Activated CD4-positive, alpha-beta T cell treated with anti-CD3 and anti-CD28 coated beads, Interleukin-2, amount 50 U/mL, for 24 hours (primary cell): ENCODE measurements around the gene FAU.
A peak's percentile ranks its signal among the peaks of the same experiment; 100 is the strongest.

Experiments
- DNase-seq, 2 donors: peaks; one replicate each; pipeline ENCODE4 v3.0.0-alpha.2; 2020; ENCODE audit warnings: low read depth in 1 of 2, low spot score in 1 of 2

FAU gene

GRCh38 chr11:65136515-65137096 lies 14.7 kb upstream of the FAU start:
- DNase-seq: no peak

GRCh38 chr11:65135633-65136145 lies 13.8 kb upstream of the FAU start:
- no peak for DNase-seq

- DNase-seq: peak in 1 of 2 donors; percentile 85
Observed at GRCh38 chr11:65134952-65135632, 13.2 kb upstream of the FAU start.

- DNase-seq: peak; percentile 90
Observed at GRCh38 chr11:65134240-65134951, 12.5 kb upstream of the FAU start, which contains the start of gene SYVN1. SYVN1 (minus strand) TSS chr11:65134519; CDS start chr11:65133601, 918 bp downstream.

- DNase-seq: no peak
Observed at GRCh38 chr11:65133724-65134123, 11.8 kb upstream of the FAU start.

- DNase-seq: no peak
Observed at GRCh38 chr11:65132988-65133700, 11.2 kb upstream of the FAU start.

GRCh38 chr11:65132238-65132987 lies 10.5 kb upstream of the FAU start:
- DNase-seq: no peak

- no peak for DNase-seq
Observed at GRCh38 chr11:65131895-65132237, 9.9 kb upstream of the FAU start.

- DNase-seq: no peak
Observed at GRCh38 chr11:65131417-65131776, 9.5 kb upstream of the FAU start.

- DNase-seq: no peak
Observed at GRCh38 chr11:65130631-65131416, 8.9 kb upstream of the FAU start.

GRCh38 chr11:65129649-65130441 lies 7.9 kb upstream of the FAU start:
- no peak for DNase-seq

- DNase-seq: no peak
Observed at GRCh38 chr11:65128182-65129145, 6.5 kb upstream of the FAU start.

- DNase-seq: no peak
Observed at GRCh38 chr11:65127473-65128181, 5.7 kb upstream of the FAU start.

- no peak for DNase-seq
Observed at GRCh38 chr11:65126624-65127274, 4.8 kb upstream of the FAU start.

GRCh38 chr11:65125197-65126056 lies 3.5 kb upstream of the FAU start:
- no peak for DNase-seq
